T47D (cell line): ENCODE results near the gene DENND1B.

ENCODE experiments used
- DNase-seq, 2 experiments: peaks; one replicate each; pipeline versions ENCODE4 v3.0.0 to v3.0.0-alpha.2; 2011 to 2012; ENCODE audit warnings: low read depth in 1 of 2, low spot score in 1 of 2
- JUND ChIP-seq: IDR thresholded peaks from 2 replicates; pipeline ENCODE4 v1.6.1; 2012; ENCODE audit warnings: low read depth
- in situ Hi-C: cut with HindIII; loops from 2 replicates; pipeline ENCODE4 v1.10.0; 2016; ENCODE audit warnings: low sequenced_read_pairs, low pct_unique_long_range_greater_than_20kb

DENND1B gene

DNA sequence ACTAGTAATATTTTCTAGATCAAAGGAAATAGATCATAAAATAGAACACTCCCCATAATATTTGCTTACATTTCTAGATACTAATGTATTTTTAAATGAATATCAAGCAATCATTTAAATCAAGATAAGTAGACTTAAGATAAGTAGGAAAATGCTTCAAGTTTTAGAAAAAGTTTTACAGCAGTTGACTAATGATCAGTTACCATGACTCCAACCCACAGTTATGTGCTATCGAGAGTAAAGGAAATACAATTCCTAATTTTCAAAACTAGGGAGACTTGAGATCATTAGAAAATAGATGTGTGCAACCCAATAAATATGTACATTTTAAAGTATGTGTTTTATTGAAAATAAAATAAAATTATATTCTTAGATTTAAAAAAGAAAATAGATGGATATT lies 95.0 kb downstream of the DENND1B start:
- in situ Hi-C loops, result no loop called here
- TF ChIP-seq JUND, result no peak
- DNase-seq, result no peak

DNA sequence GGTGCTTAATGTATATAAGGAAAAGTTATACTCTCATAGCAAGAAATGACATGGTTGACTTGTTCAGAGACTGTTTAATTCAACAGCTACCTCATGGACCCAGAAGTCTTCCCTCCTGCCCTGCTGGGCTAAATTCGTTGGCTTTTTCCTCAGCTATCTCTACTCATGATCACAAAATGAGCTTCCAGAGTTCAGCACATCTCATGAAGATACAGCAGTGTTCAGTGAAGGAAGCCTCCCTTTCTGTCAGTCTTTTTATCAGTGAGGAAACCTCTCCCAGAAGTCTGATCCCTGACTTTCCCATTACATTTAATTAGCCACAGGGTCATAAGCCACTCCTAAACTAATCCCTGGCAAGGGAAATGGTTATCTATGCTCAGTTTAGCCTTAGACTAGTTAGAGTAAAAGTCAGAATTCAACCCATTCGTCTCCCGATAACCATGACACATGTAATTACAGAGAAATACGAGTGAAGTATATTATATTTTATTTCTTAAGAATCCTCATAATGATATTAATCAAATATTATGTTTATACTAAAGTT lies 97.5 kb downstream of the DENND1B start:
- no peak for TF ChIP-seq JUND
- DNase-seq, result no peak
- in situ Hi-C loops, result no loop called here

DNA sequence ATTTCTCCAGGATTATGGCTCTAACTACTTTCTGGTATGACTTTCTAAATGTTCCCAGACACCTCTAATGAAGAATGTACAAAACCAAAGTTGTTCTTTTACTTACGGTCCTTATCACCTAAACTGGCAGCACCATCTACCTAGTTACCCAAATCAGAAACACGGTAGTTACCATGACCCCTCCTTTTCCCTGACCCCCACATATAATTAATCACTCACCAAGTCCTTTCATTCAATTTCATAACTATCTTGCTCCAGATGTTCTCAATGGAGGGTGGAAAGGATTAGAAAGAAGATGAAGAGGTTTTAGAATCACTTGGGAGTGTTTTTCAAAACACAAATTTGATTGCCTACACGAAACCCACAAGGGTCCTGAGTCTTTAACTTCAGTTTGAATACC lies 98.0 kb downstream of the DENND1B start:
- no peak for DNase-seq
- no peak for TF ChIP-seq JUND

DNA sequence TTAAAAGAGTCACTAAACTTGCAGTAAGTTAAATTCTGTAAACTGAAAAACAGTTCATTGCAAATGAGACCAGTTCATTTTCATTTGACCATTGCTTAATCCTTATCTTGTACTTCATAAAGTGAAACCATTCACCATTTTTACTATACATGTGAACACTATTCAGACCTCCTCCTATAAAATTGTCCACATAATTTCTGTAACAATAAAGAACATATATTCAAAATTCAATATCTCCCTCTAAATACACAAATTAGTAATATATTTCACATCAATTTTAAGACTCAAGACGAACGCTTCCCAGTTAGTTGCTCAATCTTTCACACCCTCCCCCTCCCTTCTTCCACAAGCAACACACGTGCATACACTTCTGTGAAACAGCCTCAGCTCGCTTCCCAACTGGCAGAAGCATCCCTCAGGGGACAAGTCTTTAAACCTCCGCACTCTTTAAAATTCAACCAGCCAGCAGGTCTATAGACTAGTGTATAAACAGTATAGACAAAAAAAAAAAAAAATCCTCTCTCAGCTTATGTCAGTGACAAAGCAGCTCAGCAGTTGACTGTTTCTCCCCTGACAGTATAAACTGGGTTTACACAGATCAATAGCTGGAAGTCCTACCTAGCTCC lies 99.6 kb downstream of the DENND1B start:
- peak in 1 of 2 experiments; percentile 37 for DNase-seq
- in situ Hi-C loops, result no loop called here
- no peak for TF ChIP-seq JUND

More for the DNA sequence above, 98.0 kb downstream of the DENND1B start:
- in situ Hi-C loops, result no loop called here

DNA sequence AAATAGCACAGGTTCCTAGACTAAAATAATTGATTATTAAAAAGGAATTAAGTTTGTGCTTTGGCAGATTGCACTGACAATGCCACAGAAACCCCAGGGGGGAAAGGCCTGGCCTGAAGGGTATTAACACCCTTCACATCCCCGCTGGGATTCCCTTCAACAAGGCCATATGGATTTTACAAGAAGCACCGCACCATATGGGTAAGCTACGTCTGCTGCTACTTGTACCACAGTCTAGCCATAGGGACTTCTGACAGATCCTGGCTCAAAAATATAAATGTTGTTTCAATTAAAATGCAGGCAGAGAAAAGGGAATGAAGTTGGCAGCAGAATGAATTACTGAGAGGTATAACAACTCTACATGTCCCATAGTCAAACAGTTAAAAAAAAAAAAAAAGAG lies 101.0 kb downstream of the DENND1B start:
- in situ Hi-C loops, result no loop called here
- DNase-seq, result no peak

DNA sequence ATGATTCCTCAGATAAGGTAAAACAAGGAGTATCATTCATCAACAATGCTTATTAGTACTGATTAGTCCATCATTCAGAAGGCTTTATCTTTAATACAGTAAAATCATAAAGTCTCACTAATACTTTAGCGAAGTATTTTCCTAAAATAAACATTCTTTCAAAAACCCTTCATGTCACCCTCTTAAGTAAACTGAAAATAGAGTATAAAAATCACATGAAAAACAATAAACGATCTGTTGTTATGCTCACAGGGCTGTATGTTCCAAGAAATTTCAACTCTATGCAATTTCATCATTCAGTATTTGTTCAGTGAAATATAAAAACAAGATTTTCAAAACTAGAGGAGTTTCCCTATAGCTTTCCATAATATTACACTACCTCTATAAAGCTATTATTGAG lies 102.0 kb downstream of the DENND1B start:
- TF ChIP-seq JUND, result no peak
- in situ Hi-C loops, result no loop called here
- no peak for DNase-seq

More for the DNA sequence above, 101.0 kb downstream of the DENND1B start:
- TF ChIP-seq JUND, result no peak

DNA sequence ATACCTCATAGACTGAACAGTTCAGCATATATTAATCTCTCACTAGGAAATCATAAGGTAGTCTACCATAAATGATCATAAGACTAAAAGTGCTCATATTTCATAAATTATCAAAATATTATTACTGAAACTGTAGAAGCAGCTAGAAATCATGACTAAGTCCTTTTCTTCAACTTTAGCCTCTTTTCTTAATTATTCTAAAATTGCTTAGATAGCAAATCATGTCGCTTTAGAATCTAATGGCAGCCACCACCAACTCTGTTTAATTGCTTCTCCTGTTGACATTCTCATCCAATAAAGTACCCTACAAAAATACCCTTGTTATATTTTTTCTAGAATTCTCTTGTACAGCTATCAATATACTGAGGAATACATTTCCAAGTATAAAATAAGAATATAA lies 102.9 kb downstream of the DENND1B start:
- TF ChIP-seq JUND, result no peak
- in situ Hi-C loops, result no loop called here

DNA sequence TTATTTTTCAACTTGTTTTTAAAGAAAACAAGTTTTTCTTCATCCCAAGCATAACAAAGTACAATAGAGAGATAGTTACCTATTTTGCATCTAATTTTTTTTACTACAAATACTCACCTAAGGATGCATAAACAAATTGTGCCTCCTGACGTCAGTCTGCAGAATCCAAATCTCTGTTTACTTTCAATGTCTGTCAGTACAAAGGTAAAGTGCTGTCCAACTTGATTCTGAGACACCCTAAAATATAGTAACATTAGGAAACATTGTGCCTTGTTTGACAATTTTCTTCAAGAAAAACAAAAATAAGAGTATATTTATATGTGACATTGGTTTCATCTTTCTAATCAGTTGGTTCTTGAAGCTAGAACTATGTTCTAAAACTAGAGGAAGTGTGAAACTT lies 103.4 kb downstream of the DENND1B start:
- TF ChIP-seq JUND, result no peak
- in situ Hi-C loops, result no loop called here
- no peak for DNase-seq

More for the DNA sequence above, 102.9 kb downstream of the DENND1B start:
- no peak for DNase-seq

DNA sequence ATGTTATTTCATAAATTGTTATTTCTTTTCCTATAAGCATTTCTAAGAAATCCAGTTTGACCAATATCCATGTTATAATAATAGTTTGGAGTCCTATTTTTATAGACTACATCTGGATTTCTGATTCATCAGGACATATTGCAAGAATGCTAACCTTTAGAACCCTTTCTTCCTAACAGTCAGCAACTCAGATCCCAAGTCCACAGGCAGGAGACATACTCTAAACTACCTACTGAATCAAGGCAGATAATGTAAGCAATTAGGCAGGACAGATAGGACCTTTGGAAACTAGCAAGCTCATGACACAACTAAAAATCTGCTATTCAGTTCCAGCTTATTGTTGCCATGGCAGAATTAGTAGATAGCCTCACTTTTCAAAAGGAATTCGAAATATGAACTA lies 104.1 kb downstream of the DENND1B start:
- in situ Hi-C loops, result no loop called here
- no peak for TF ChIP-seq JUND
- DNase-seq, result no peak

DNA sequence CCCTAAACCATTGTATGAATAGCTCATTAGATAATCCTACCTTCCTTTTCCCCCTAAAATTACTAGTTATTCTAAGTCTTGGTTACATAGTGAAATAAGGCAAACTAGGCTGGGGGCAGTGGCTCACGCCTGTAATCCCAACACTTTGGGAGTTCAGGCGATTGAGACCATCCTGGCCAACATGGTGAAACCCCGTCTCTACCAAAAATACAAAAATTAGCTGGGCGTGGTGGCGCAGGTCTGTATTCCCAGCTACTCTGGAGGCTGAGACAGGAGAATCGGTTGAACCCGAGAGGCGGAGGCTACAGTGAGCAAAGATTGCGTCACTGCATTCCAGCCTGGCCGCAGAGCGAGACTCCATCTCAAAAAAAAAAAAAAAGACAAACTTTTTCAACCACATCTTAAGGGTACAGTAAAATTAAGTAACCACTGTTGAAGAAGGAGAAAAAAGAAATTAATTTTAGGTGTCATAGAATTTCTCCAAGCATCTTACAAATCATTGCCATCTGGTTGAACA lies 108.5 kb downstream of the DENND1B start:
- DNase-seq, result no peak
- TF ChIP-seq JUND, result no peak
- in situ Hi-C loops, result no loop called here

DNA sequence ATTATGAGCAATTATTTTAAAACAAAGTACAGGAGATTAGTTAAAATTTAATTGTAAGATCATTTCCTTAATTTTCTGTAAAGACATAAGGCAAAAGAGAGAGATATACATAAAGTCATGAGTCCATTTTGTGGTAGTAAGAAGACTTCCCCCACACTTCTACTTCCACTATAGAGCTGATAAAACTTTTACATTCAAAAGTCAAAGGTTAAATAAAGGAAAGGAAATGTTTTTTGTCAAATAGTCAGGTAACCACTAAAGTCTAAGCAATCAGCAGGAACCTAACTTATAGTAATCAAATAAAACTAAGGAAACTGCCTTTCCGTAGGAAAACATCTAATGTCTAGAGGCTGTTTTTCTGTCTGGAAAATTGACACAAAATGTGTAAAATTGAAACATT lies 110.9 kb downstream of the DENND1B start:
- no peak for TF ChIP-seq JUND
- no peak for DNase-seq
- in situ Hi-C loops, result no loop called here

DNA sequence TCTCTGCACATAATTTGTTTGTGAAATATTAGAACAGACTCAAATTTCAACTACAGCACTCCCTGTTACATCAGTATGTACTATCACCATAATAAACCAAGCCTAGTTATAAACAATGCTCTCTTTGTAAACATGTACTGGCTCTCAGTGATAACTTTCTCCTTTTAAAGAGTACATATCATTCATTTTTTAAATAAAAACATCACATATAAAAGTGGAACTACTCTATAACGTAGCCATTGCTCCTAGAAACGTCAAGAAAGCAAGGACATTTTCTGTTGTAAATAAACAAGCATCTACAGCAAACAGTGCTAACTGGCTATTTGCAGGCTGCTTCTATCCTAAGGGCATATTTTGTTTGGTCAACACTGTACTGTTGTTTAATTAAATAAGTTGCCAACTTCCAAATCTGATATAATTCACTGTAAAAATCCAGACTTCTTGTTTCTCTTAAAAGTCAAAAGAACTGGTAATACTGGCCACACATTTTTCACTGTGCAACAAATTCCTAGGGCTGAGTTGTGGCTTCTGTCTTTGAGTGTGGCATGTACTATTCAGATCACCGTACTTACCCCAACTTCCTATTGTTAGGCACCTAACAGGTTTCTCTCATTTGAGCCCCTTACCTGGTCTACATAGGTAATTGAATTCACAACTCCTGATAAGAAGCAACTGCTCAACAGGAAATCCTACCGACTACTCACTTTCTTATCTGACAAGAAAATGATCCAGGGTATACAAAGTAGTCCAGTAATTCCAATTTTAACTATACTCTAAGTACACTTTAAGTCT lies 111.9 kb downstream of the DENND1B start:
- peak; percentile 84 for TF ChIP-seq JUND
- peak; percentile 14 to 93 for DNase-seq
- in situ Hi-C loops, result no loop called here

DNA sequence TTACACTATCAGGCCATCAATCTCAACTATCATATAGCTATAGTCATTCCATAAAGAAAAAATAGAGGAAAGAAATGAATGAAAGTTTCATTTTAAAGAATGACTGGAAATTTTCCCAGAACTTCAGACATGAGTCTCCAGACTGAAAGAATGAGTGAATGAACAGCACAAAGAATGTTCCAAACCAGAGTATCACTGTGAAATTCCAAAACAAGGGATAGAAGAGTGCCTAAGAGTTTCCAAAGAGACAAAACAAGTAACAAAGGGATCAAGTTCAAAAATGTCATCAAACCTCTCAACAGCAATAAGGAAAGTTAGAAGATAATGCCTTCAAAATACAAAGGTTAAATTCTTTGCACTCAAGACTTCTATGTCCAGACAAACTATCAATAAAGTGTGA lies 114.9 kb downstream of the DENND1B start:
- no peak for DNase-seq
- in situ Hi-C loops, result no loop called here
- no peak for TF ChIP-seq JUND
